K562 (cell line): Measurements from ENCODE around the gene RBM18.

ENCODE experiments used
- EGR1 ChIP-seq: fragments of 450-650 bp; conservative IDR thresholded peaks from 2 replicates; pipeline ENCODE4 v1.6.1; 2017; ENCODE audit warnings: mild to moderate bottlenecking
- HNRNPK ChIP-seq: fragments of 200-400 bp; formaldehyde crosslinking; IDR thresholded peaks from one replicate; pipeline ENCODE4 v1.6.1; 2018; ENCODE audit warnings: mild to moderate bottlenecking, low read depth, low read length; ENCODE audit not compliant: poor library complexity, severe bottlenecking
- KHSRP ChIP-seq: fragments of 450-650 bp; IDR thresholded peaks from 2 replicates; pipeline ENCODE4 v1.6.1; 2017
- NR3C1 ChIP-seq: sonication (generic); formaldehyde crosslinking; IDR thresholded peaks from 2 replicates; pipeline ENCODE4 v1.8.1; 2022; ENCODE audit warnings: missing genetic modification reagents
- POLR2AphosphoS5 ChIP-seq: IDR thresholded peaks from 2 replicates; pipeline ENCODE4 v1.6.1; 2011; ENCODE audit warnings: mild to moderate bottlenecking, low read depth, low read length, moderate library complexity; ENCODE audit not compliant: control insufficient read depth, insufficient read depth
- RBM34 ChIP-seq: fragments of 200-400 bp; formaldehyde crosslinking; IDR thresholded peaks from 2 replicates; pipeline ENCODE4 v1.6.1; 2018; ENCODE audit warnings: low read length, borderline replicate concordance; ENCODE audit not compliant: insufficient read depth
- SRF ChIP-seq, 2 experiments: fragments of 250-450, 450-650 bp in 1 of 2; sonication (Bioruptor Pico) in 1 of 2; sonication (generic) in 1 of 2; formaldehyde crosslinking; IDR thresholded peaks; 2 replicates each; pipeline versions ENCODE4 v1.5.0 to v1.5.1; 2020 to 2022; ENCODE audit warnings: mild to moderate bottlenecking in 1 of 2, missing genetic modification reagents in 1 of 2
- TCF7L2 ChIP-seq: fragments of 150-350 bp; IDR thresholded peaks from 2 replicates; pipeline ENCODE4 v1.6.1; 2016; ENCODE audit warnings: low read depth, mild to moderate bottlenecking, low read length, moderate library complexity
- XRCC5 ChIP-seq: fragments of 200-400 bp; formaldehyde crosslinking; IDR thresholded peaks from 2 replicates; pipeline ENCODE4 v1.6.1; 2017; ENCODE audit warnings: low read depth, mild to moderate bottlenecking, low read length
- ZNF184 ChIP-seq: sonication (generic); formaldehyde crosslinking; IDR thresholded peaks from 2 replicates; pipeline ENCODE4 v1.5.0; 2020; ENCODE audit warnings: missing genetic modification reagents

DNA sequence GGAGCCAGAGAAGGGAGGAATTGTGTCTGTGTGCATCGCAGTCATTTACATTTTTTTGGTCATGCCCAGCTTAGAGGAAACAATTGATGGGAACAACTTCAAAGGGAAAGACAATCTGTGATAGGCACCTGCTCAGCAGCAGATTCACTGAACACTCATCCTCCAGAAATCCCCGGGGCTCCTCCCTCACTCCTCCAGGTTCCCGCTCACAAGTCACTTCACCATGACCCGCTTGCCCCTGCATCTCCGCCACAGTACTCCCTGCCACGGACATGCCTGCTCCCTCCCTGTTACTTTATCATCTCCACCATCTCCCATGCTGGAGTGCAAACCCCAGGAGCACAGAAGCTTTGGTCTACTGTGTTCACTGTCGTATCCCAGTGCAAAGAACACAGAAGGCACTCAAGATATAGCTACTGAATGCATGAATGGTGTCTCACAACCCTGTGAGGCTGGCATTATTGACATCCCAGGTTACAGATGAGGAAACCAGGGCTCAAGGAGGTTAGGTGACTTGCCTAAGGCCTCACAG, 52.1 kb downstream of the RBM18 start:
- no peak for TF ChIP-seq KHSRP
- no peak for TF ChIP-seq HNRNPK
- TF ChIP-seq SRF (CRISPR knock-in tag; IDR thresholded peaks at IDR 0.05): no peak
- TF ChIP-seq ZNF184: no peak
- no peak for TF ChIP-seq TCF7L2
- no peak for TF ChIP-seq RBM34
- no peak for TF ChIP-seq POLR2AphosphoS5
- no peak for TF ChIP-seq NR3C1
- TF ChIP-seq EGR1: no peak
- no peak for TF ChIP-seq XRCC5
